ENCODE results near the gene PCYT1B. TPM values are rescaled to one million over a fixed set of nuclear protein-coding genes. Genes with fewer than 3 reads are reported as not detected.

PCYT1B gene
- total and polyA plus RNA-seq, 2 of the 13 experiments (the other 11 are each of a cell fraction or from before 2014, with no cell fraction given): 6.1 to 9.2 TPM

GRCh38 chrX:24684048-24684447 is 36.9 kb upstream of the PCYT1B start:
- H3K4me1 ChIP-seq (ENCODE audit: insufficient read depth, low read length): peaks cover 14% of the 10 kb centered on the region
- no peak overlapping the region for H3K4me3 ChIP-seq (replicated peaks in 1 of 3; ENCODE audit: insufficient read depth in 1 of 3, low read depth in 2 of 3, low read length in 3 of 3)
- intact Hi-C loops (cut with micrococcal nuclease; ENCODE audit: unreplicated experiment): no loop called here
- CTCF ChIA-PET (ENCODE audit: low intra/inter-chr PET ratio, low total read pairs): no interaction called here
- DNase-seq (ENCODE audit: low spot score) (no peak), ATAC-seq (no peak), FAIRE-seq (no peak)
- H2AFZ ChIP-seq (ENCODE audit: low read length): no peak overlapping the region
- no peaks in the 10 kb centered on the region for H3K36me3 ChIP-seq (replicated peaks in 1 of 2; ENCODE audit: control insufficient read depth in 1 of 2, insufficient read depth in 2 of 2, low read length in 2 of 2)
- no peaks in the 10 kb centered on the region for H3K9me3 ChIP-seq (ENCODE audit: low read length)
- POLR2A ChIA-PET: no interaction called here
- TF ChIP-seq ZNF280D (CRISPR knock-in tag; IDR thresholded peaks at IDR 0.05) (no peak), ATRX (CRISPR knock-in tag; IDR thresholded peaks at IDR 0.05; ENCODE audit: borderline replicate concordance) (no peak), ZNF317 (CRISPR knock-in tag; IDR thresholded peaks at IDR 0.05) (no peak), ZFAT (CRISPR knock-in tag; conservative IDR thresholded peaks at IDR 0.05) (no peak), NPAS2 (CRISPR knock-in tag; IDR thresholded peaks at IDR 0.05; ENCODE audit: borderline replicate concordance) (no peak), MXD3 (CRISPR knock-in tag; IDR thresholded peaks at IDR 0.05) (no peak), MEIS1 (CRISPR knock-in tag; IDR thresholded peaks at IDR 0.05; ENCODE audit: borderline replicate concordance) (no peak)
- TF ChIP-seq, protein P1, sequence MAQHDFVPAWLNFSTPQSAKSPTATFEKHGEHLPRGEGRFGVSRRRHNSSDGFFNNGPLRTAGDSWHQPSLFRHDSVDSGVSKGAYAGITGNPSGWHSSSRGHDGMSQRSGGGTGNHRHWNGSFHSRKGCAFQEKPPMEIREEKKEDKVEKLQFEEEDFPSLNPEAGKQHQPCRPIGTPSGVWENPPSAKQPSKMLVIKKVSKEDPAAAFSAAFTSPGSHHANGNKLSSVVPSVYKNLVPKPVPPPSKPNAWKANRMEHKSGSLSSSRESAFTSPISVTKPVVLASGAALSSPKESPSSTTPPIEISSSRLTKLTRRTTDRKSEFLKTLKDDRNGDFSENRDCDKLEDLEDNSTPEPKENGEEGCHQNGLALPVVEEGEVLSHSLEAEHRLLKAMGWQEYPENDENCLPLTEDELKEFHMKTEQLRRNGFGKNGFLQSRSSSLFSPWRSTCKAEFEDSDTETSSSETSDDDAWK (CRISPR knock-in tag; IDR thresholded peaks at IDR 0.05): no peak
- in situ Hi-C loops (cut with HindIII; ENCODE audit: extremely low pct_ligation_motif_present, low pct_unique_long_range_greater_than_20kb): no loop called here
- no peaks in the 10 kb centered on the region for H4K20me1 ChIP-seq (ENCODE audit: insufficient read depth, low read length)
- H3K4me2 ChIP-seq (ENCODE audit: low read depth, low read length): no peak overlapping the region
- no TSS peak for BruUV-seq (replicated peaks)
- H3K9ac ChIP-seq (ENCODE audit: insufficient read depth, low read depth, low read length): no peak overlapping the region
- no peaks in the 10 kb centered on the region for H3K79me2 ChIP-seq (ENCODE audit: insufficient read depth, low read length)
- WGBS (ENCODE audit: low lambda C conversion rate): 38% methylated on average over 2 of the region's 2 CpGs
- no peak overlapping the region for H3K27ac ChIP-seq (ENCODE audit: extremely low read length, insufficient read depth, low read length)
- H3K27me3 ChIP-seq (ENCODE audit: control insufficient read depth in 1 of 2, insufficient read depth in 2 of 2, low read length in 2 of 2): no peaks in the 10 kb centered on the region

Measured in HepG2 (cell line).